Measurements from ENCODE around the gene NFE2. TPM values are rescaled to one million over a fixed set of nuclear protein-coding genes. Genes with fewer than 3 reads are reported as not detected.

The NFE2 gene
- total RNA-seq, 1 donor from 2014 or later, result not detected

- Histone ChIP-seq H3K9me3 (no peaks in the 10 kb centered on the region), H3K4me3 (no peak overlapping the region), H3K27ac (peak overlapping the region in 1 of 2 donors; percentile 14), H3K4me1 (peaks cover 2 to 15% of the 10 kb centered on the region in 2 donors), H3K27me3 (no peaks in the 10 kb centered on the region), H3K36me3 (peaks cover 0 to 15% of the 10 kb centered on the region in 2 donors)
- intact Hi-C loops (cut with DNase I), result no loop called here
- no peak for DNase-seq (ENCODE audit: low spot score in 2 of 2)
- TF ChIP-seq CTCF (IDR thresholded peaks at IDR 0.05), result no peak
Observed at GRCh38 chr12:54273981-54274380, 26.8 kb downstream of the NFE2 start.

GRCh38 chr12:54272214-54272613 lies 28.6 kb downstream of the NFE2 start:
- TF ChIP-seq CTCF (IDR thresholded peaks at IDR 0.05), result no peak
- Histone ChIP-seq H3K27ac (no peak overlapping the region), H3K9me3 (no peaks in the 10 kb centered on the region), H3K4me1 (peaks cover 0 to under 1% of the 10 kb centered on the region in 2 donors), H3K27me3 (no peaks in the 10 kb centered on the region), H3K4me3 (no peak overlapping the region), H3K36me3 (peaks cover 0 to 15% of the 10 kb centered on the region in 2 donors)
- DNase-seq (ENCODE audit: low spot score in 2 of 2), result no peak
- intact Hi-C loops (cut with DNase I), result no loop called here

DNA sequence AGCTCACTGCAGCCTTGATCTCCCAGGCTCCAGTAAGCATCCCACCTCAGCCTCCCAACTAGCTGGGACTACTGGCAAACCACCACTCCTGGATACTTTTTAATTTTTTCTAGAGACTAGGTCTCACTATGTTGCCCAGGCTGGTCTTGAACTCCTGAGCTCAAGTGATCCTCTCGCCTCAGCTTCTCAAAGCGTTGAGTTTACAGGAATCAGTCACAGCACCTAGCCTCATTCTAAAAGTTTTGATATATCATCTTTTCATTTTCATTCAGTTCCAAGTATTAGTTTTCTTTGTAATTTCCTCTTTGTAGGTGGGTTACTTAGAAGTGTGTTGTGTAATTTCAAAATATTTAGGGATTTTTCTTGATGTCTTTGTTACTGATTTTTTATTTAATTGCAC lies 30.5 kb downstream of the NFE2 start:
- intact Hi-C loops (cut with DNase I), result no loop called here

GRCh38 chr12:54266852-54267251 lies 34.0 kb downstream of the NFE2 start:
- H3K9me3 ChIP-seq, result no peaks in the 10 kb centered on the region
- no peak overlapping the region for H3K4me3 ChIP-seq
- DNase-seq (ENCODE audit: low spot score in 2 of 2), result no peak
- H3K27ac ChIP-seq, result no peak overlapping the region
- intact Hi-C loops (cut with DNase I), result no loop called here
- H3K36me3 ChIP-seq, result no peaks in the 10 kb centered on the region
- no peaks in the 10 kb centered on the region for H3K27me3 ChIP-seq
- H3K4me1 ChIP-seq, result no peaks in the 10 kb centered on the region
- no peak for TF ChIP-seq CTCF (IDR thresholded peaks at IDR 0.05)

More for the DNA sequence above, 30.5 kb downstream of the NFE2 start:
- H3K9me3 ChIP-seq, result no peaks in the 10 kb centered on the region
- TF ChIP-seq CTCF (IDR thresholded peaks at IDR 0.05), result no peak
- H3K4me1 ChIP-seq, result no peaks in the 10 kb centered on the region
- H3K27ac ChIP-seq, result no peak overlapping the region
- no peak for DNase-seq (ENCODE audit: low spot score in 2 of 2)
- no peak overlapping the region for H3K4me3 ChIP-seq
- no peaks in the 10 kb centered on the region for H3K27me3 ChIP-seq
- H3K36me3 ChIP-seq, result peaks cover 0 to 15% of the 10 kb centered on the region in 2 donors

- no peak overlapping the region for H3K27ac ChIP-seq
- H3K36me3 ChIP-seq, result no peaks in the 10 kb centered on the region
- H3K9me3 ChIP-seq, result no peaks in the 10 kb centered on the region
- TF ChIP-seq CTCF (IDR thresholded peaks at IDR 0.05), result no peak
- intact Hi-C loops (cut with DNase I), result no loop called here
- H3K27me3 ChIP-seq, result no peaks in the 10 kb centered on the region
- H3K4me3 ChIP-seq, result no peak overlapping the region
- DNase-seq (ENCODE audit: low spot score in 2 of 2), result no peak
- H3K4me1 ChIP-seq, result no peaks in the 10 kb centered on the region
Observed at GRCh38 chr12:54265364-54265812, 35.4 kb downstream of the NFE2 start.

DNA sequence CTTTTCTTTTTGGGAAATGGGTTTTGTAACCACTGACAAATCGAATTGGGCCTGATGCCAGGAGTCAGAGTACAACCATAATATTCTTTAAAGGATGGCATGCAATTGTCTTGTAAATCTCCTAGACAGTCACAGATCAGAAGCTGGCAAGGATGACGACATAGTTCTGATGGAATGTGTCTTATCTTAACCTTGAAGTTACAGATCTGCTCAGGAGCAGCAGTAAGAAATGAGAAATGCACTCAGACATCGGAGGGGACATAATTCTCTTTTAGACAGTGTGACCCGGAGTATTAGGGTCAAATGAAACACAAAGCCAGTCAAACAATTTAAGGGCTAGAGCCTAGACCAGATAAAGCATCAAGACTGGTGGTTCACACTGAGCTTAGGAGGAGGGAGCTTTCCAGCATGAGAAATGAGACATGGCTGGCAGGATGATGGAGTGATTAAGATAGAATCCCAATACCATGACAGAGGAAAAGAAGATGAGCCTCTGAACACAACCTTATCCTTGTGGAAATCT lies 38.4 kb downstream of the NFE2 start:
- Histone ChIP-seq H3K9me3 (no peaks in the 10 kb centered on the region), H3K4me1 (peaks cover 0 to 27% of the 10 kb centered on the region in 2 donors), H3K36me3 (no peaks in the 10 kb centered on the region), H3K27ac (no peak overlapping the region), H3K27me3 (no peaks in the 10 kb centered on the region), H3K4me3 (no peak overlapping the region)
- intact Hi-C loops (cut with DNase I), result no loop called here
- TF ChIP-seq CTCF (IDR thresholded peaks at IDR 0.05), result no peak
- DNase-seq (ENCODE audit: low spot score in 2 of 2), result no peak

All from ascending aorta (tissue), 2 donors.